Skeletal muscle satellite cell (primary cell): Measurements from ENCODE around the gene ROPN1L.

Experiments
- H3K27me3 ChIP-seq: 2 replicates; pipeline ENCODE4 v1.7.0; 2013; ENCODE audit warnings: low read length; ENCODE audit not compliant: control insufficient read depth, insufficient read depth
- H3K36me3 ChIP-seq: 2 replicates; pipeline ENCODE4 v1.7.0; 2013; ENCODE audit warnings: mild to moderate bottlenecking, control low read depth, low read length; ENCODE audit not compliant: insufficient read depth
- H3K4me1 ChIP-seq: 2 replicates; pipeline ENCODE4 v1.7.0; 2013; ENCODE audit warnings: low read length; ENCODE audit not compliant: control insufficient read depth, insufficient read depth
- H3K4me2 ChIP-seq: 2 replicates; pipeline ENCODE4 v1.7.0; 2013; ENCODE audit warnings: mild to moderate bottlenecking, low read length
- H3K4me3 ChIP-seq: 2 replicates; pipeline ENCODE4 v1.7.0; 2013; ENCODE audit warnings: low read length
- H3K9ac ChIP-seq: 2 replicates; pipeline ENCODE4 v1.7.0; 2013; ENCODE audit warnings: mild to moderate bottlenecking, low read depth, low read length, moderate library complexity
- H3K9me3 ChIP-seq: replicated peaks from 2 replicates; pipeline ENCODE4 v1.7.0; 2013; ENCODE audit warnings: mild to moderate bottlenecking, control low read depth, low read length

ROPN1L gene

DNA sequence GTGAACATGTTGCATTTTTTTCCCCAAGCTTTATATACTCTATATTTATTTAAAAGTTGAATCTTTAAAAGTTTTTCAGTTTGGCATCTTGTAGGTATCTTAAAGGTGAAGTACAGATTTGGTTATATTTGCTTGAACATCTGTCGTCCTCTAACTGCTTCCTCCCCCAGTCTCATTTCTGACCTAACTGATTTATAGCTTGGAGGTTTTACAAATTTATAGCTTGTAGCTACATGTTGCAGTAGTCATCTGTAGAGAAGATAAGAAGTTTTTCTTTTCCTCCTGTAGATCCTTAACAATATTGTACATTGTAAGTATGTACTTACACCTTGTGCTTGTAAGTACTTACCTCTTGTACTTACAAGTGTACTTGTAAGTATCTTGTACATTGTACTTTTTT is 31.0 kb upstream of the ROPN1L start:
- Histone ChIP-seq H3K4me1 (no peaks in the 10 kb centered on the region), H3K9me3 (no peaks in the 10 kb centered on the region), H3K36me3 (peaks cover 90% of the 10 kb centered on the region), H3K27me3 (no peaks in the 10 kb centered on the region), H3K4me2 (no peak overlapping the region), H3K4me3 (no peak overlapping the region), H3K9ac (no peak overlapping the region)

DNA sequence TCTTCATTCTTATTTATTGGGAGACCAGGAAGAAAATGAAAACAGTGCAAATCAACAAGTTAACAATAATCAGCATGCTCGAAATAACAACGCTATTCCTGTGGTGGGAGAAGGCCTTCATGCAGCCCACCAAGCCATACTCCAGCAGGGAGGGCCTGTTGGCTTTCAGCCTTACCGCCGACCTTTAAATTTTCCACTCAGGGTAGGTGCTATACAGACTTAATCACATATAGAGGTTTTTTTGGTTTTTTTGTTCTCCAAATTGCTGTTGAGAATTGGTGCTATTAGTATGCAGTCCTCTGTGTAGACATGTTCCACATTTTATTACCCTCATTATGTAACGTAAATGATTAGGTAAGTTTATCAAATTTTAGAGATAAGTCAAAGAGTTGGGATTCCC is 30.3 kb upstream of the ROPN1L start:
- no peak overlapping the region for H3K4me3 ChIP-seq
- H3K36me3 ChIP-seq = peaks cover 90% of the 10 kb centered on the region
- H3K4me2 ChIP-seq = no peak overlapping the region
- no peaks in the 10 kb centered on the region for H3K9me3 ChIP-seq
- H3K27me3 ChIP-seq = no peaks in the 10 kb centered on the region
- no peaks in the 10 kb centered on the region for H3K4me1 ChIP-seq
- H3K9ac ChIP-seq = no peak overlapping the region

DNA sequence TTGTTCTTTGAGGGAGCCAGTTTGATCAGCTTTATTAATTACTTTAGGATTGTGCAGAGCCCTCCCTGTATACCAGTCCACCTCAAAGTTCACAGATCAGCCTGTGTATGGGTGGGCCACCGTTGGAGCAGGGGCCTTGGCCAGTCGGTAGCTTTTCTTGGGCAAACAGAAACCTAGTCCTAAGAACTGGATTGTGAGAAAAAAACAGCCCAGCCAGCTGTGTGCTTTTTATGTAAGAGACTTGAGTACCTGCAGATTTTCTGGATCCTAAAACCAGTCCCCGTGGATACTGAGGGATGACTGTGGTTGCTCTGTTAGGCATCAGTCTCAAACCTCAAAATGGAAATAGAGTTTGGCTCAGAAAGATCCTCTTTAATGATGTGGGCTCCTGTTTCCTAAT is 24.8 kb upstream of the ROPN1L start:
- Histone ChIP-seq H3K36me3 (peaks cover 88% of the 10 kb centered on the region), H3K4me1 (peaks cover 15% of the 10 kb centered on the region), H3K9me3 (no peaks in the 10 kb centered on the region), H3K4me3 (no peak overlapping the region), H3K9ac (no peak overlapping the region), H3K4me2 (no peak overlapping the region), H3K27me3 (no peaks in the 10 kb centered on the region)

DNA sequence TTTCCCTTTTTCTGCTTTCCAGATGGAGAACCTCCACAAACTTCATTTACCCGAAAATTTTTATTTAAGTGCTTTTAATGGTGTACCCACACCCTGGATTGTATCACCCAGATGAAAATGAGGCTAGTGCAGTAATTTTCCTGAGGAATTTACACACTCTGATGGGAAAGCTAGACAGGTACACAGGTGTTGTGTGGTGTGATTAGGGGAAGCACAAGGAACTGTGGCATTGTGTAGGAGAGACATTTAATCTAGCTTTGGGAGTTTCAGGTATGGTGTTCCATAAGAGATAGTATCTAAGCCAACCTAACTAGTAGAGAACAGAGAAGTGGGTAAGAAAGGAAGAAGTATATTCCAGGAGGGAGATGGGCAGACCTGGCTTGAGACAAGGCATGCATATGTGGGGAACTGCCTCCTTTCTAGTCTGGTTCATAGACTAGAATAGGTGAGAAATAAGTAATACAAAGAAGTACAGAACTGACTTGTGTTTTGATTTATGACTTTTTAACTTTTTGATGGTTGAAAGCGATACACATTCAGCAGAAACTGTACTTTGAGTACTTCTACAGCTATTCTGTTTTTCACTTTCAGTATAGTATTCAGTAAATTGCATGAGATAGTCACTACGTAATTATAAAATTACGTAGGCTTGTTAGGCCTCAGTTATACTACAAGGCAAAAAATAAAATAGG is 22.9 kb upstream of the ROPN1L start:
- H3K9me3 ChIP-seq = no peaks in the 10 kb centered on the region
- H3K9ac ChIP-seq = no peak overlapping the region
- H3K36me3 ChIP-seq = peaks cover 75% of the 10 kb centered on the region
- no peak overlapping the region for H3K4me2 ChIP-seq
- H3K27me3 ChIP-seq = no peaks in the 10 kb centered on the region
- H3K4me1 ChIP-seq = peaks cover 15% of the 10 kb centered on the region
- no peak overlapping the region for H3K4me3 ChIP-seq

DNA sequence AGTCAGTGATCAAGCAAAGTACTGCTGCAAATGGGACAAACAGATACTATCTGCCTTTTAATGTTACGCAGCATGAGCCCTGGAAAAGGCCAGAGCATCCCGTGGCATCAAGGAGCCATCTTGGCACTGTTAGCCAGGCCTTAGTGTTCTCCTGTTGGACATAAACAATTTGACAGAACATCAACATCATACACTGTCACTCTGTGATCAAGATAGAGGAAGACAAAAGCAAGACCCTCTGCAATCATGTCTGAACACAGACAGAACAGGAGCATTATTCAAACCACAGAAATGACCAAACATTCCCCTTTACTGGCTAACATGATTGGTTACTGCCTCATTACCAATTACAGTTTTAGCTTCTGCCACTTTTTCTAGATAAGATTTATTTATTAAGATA is 21.2 kb upstream of the ROPN1L start:
- no peak overlapping the region for H3K4me2 ChIP-seq
- H3K9ac ChIP-seq = no peak overlapping the region
- no peaks in the 10 kb centered on the region for H3K27me3 ChIP-seq
- peaks cover 71% of the 10 kb centered on the region for H3K36me3 ChIP-seq
- no peak overlapping the region for H3K4me3 ChIP-seq
- peaks cover 15% of the 10 kb centered on the region for H3K4me1 ChIP-seq
- no peaks in the 10 kb centered on the region for H3K9me3 ChIP-seq

DNA sequence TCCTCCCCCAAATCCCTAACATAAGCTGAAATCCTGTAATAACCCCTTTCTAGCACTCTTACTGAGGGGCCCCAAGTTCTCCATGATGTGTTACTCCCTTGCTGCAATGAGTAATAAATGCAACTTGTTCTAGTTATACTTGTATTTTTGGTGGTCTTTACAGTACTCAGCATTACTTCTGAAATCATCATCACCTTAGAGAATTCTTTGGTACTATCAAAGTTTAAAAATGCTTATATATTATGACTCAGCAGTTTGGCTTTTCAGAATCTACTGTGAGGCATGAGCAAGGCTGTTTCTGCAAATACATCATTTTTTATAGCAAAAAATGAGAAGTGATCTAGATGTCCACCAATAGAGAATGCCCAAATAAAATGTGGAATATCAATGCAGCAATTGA is 20.7 kb upstream of the ROPN1L start:
- Histone ChIP-seq H3K9me3 (no peaks in the 10 kb centered on the region), H3K4me2 (no peak overlapping the region), H3K4me3 (no peak overlapping the region), H3K4me1 (peaks cover 15% of the 10 kb centered on the region), H3K27me3 (no peaks in the 10 kb centered on the region), H3K9ac (no peak overlapping the region), H3K36me3 (peaks cover 70% of the 10 kb centered on the region)

DNA sequence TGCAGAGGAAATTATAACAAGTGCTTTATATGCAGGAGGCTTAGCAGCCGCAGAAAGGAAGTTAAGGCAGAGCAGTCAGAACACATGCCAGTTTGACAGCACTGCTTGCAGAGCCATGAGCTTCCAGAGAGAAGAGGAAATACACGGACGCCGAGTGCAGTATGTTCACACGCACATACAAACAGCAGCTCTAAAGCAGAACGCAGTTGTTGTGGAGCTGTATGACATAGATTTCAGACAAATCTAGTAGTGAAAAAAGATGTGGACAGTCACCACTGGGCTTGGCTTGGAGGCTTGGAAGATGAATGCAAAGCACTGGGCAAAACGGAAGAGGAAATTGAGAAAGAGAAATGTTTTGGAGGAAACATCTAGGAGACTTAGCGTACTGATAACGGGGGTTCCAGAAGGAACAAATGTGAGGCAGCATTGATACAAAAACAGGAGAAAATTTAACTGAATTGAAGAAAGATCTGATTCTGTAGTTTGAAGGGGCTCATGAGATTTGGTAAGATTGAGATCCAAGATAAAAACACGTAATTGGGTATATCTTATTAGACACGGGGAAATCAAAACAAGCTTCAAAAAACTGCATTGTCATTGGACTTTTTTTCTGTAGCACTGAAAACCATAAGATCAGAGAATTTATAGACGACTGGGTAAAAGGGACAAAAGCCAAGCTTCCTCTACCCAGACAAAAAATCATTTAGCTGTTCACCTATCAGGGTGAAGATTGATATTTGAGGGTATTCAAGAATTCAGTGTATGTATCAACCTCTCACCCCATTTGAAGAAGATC is 19.6 kb upstream of the ROPN1L start:
- no peaks in the 10 kb centered on the region for H3K9me3 ChIP-seq
- H3K4me1 ChIP-seq = peaks cover 15% of the 10 kb centered on the region
- H3K36me3 ChIP-seq = peaks cover 70% of the 10 kb centered on the region
- H3K9ac ChIP-seq = no peak overlapping the region
- H3K4me2 ChIP-seq = no peak overlapping the region
- H3K4me3 ChIP-seq = no peak overlapping the region
- no peaks in the 10 kb centered on the region for H3K27me3 ChIP-seq

DNA sequence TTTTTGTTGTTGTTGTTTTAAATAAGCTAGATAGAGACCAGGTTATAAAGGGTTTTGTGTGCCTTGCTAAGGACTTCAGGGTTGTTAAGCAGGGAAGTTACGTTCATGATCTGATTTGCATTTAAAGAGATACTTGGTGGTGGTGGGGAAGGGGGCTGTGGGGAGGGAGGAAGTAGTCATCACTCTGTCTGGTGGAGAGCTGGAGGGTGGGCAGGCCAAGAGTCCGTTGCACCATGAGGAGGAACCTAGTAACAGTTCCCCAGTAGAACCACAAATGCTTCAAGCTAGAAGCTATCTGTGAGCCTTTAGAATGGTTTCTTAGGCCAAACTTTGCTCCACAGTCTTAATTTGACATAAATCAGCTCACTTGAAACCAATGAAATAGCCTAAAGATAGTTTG is 18.7 kb upstream of the ROPN1L start:
- H3K9me3 ChIP-seq = no peaks in the 10 kb centered on the region
- H3K9ac ChIP-seq = no peak overlapping the region
- no peaks in the 10 kb centered on the region for H3K27me3 ChIP-seq
- no peak overlapping the region for H3K4me2 ChIP-seq
- H3K36me3 ChIP-seq = peaks cover 71% of the 10 kb centered on the region
- no peak overlapping the region for H3K4me3 ChIP-seq
- H3K4me1 ChIP-seq = peaks cover 15% of the 10 kb centered on the region

DNA sequence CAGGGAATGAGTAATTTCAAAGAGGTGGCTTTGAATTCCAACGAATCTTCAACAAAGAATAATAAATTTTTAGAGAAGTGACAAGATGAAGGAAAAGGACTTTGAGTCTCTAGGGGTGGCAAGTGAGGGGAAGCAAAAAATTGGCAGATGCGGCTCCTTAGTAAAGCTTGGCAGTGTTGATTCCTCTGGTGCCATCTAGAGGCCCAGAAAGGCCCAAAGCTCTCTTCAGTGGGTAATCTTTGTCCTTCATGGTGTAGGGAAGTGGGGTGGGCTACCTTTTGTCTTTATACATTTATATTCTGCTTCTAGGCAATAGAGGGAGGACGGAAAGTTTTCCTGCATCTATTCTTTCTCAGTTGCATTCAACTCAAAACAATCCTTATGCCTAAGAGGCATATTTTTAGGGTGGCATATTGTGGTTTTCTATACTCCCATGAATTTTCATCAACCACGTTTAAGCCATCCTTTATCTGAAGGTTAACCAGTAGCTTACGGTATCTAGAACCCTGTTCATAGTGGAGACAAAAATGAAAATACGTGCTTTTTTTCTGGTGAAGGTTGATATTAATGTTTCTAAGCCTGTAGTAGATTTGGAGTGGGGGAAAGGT is 17.5 kb upstream of the ROPN1L start:
- H3K4me3 ChIP-seq = no peak overlapping the region
- H3K36me3 ChIP-seq = peaks cover 63% of the 10 kb centered on the region
- H3K4me1 ChIP-seq = peaks cover 15% of the 10 kb centered on the region
- H3K9me3 ChIP-seq = no peaks in the 10 kb centered on the region
- H3K4me2 ChIP-seq = no peak overlapping the region
- H3K9ac ChIP-seq = no peak overlapping the region
- H3K27me3 ChIP-seq = no peaks in the 10 kb centered on the region

DNA sequence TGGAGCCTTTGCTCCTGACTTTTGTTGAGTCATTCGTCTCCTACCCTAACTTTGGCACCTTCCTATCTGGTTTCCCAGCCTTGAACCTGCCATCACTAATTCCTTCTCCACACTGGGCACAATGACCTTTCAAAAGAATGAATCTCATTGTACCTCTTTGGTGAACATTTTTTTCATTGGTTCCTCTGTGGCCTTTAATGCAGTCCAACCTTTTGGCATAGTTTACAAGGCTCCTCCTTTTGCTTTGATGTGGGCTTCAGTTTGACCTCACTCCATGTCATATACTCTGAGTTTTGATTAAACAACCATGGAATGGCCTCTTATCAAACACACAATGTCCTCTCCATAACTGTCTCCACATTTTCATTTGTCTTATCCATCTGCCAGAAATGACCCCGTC is 14.5 kb upstream of the ROPN1L start:
- H3K4me3 ChIP-seq = no peak overlapping the region
- H3K36me3 ChIP-seq = peaks cover 65% of the 10 kb centered on the region
- H3K4me1 ChIP-seq = no peaks in the 10 kb centered on the region
- no peaks in the 10 kb centered on the region for H3K9me3 ChIP-seq
- H3K27me3 ChIP-seq = no peaks in the 10 kb centered on the region
- no peak overlapping the region for H3K4me2 ChIP-seq
- no peak overlapping the region for H3K9ac ChIP-seq

DNA sequence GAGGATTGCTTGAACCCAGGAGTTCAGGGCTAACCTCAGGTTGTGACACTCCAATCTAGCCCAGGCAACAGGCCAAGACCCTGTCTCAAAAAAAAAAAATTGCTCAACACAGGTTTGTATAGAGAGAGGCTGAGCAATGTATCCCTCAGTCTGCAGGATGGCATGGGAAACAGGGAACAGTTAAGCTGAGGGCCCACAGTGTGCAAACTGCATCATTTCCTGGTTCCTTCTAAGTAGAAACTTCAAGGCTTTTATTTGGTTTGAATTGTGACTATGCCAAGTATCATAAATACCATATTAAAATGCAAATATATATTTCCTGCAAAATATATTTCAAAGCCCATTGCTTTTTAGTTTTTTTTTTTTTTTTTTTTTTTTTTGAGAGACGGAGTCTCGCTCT is 13.7 kb upstream of the ROPN1L start:
- Histone ChIP-seq H3K9ac (no peak overlapping the region), H3K27me3 (no peaks in the 10 kb centered on the region), H3K4me1 (no peaks in the 10 kb centered on the region), H3K36me3 (peaks cover 70% of the 10 kb centered on the region), H3K4me3 (no peak overlapping the region), H3K9me3 (no peaks in the 10 kb centered on the region), H3K4me2 (no peak overlapping the region)
